GM19467 (cell line): ENCODE data around the gene GINS3.

Experiments used
- ATAC-seq: cut with Tn5 transposase; IDR thresholded peaks from one replicate; pipeline ENCODE4 v1.9.1; 2021; ENCODE audit warnings: mild to moderate bottlenecking, moderate library complexity; ENCODE audit not compliant: unreplicated experiment

Gene GINS3

GRCh38 chr16:58392215-58393137 is at the start of gene GINS3:
GINS3 (plus strand) TSS chr16:58392471; CDS start chr16:58392602, 131 bp downstream.
- no peak for ATAC-seq

- no peak for ATAC-seq
Observed at GRCh38 chr16:58343562-58343961, 48.7 kb upstream of the GINS3 start.

GRCh38 chr16:58345574-58346354 is 46.5 kb upstream of the GINS3 start:
- ATAC-seq: no peak

- ATAC-seq: no peak
Observed at GRCh38 chr16:58346831-58347371, 45.4 kb upstream of the GINS3 start.

- ATAC-seq: no peak
Observed at GRCh38 chr16:58348986-58349385, 43.3 kb upstream of the GINS3 start.

GRCh38 chr16:58352690-58353089 is 39.6 kb upstream of the GINS3 start:
- ATAC-seq: no peak

GRCh38 chr16:58360041-58360634 is 32.1 kb upstream of the GINS3 start:
- ATAC-seq: no peak

GRCh38 chr16:58361726-58362125 is 30.5 kb upstream of the GINS3 start:
- no peak for ATAC-seq

- ATAC-seq: no peak
Observed at GRCh38 chr16:58363746-58364393, 28.4 kb upstream of the GINS3 start.

GRCh38 chr16:58365623-58366022 is 26.6 kb upstream of the GINS3 start:
- no peak for ATAC-seq

- no peak for ATAC-seq
Observed at GRCh38 chr16:58366247-58367031, 25.8 kb upstream of the GINS3 start.

GRCh38 chr16:58367252-58367651 is 25.0 kb upstream of the GINS3 start:
- no peak for ATAC-seq

GRCh38 chr16:58371841-58372240 is 20.4 kb upstream of the GINS3 start:
- ATAC-seq: no peak

- ATAC-seq: no peak
Observed at GRCh38 chr16:58375386-58375785, 16.9 kb upstream of the GINS3 start.

GRCh38 chr16:58377932-58378331 is 14.3 kb upstream of the GINS3 start:
- no peak for ATAC-seq

- ATAC-seq: no peak
Observed at GRCh38 chr16:58378401-58378800, 13.9 kb upstream of the GINS3 start.

GRCh38 chr16:58379736-58380135 is 12.5 kb upstream of the GINS3 start:
- ATAC-seq: no peak

GRCh38 chr16:58381661-58382060 is 10.6 kb upstream of the GINS3 start:
- no peak for ATAC-seq

GRCh38 chr16:58384437-58385055 is 7.7 kb upstream of the GINS3 start:
- ATAC-seq: no peak
